ENCODE measurements around the gene RTN1.
A peak's percentile ranks its signal among the peaks of the same experiment; 100 is the strongest.

The RTN1 gene

GRCh38 chr14:59582845-59583509, 287.6 kb downstream of the RTN1 start:
- Histone ChIP-seq H3K27me3 (ENCODE audit: control insufficient read depth, insufficient read depth, low read length) (no peaks in the 10 kb centered on the region), H3K9ac (ENCODE audit: low read depth, low read length) (no peak overlapping the region), H3K9me3 (ENCODE audit: control insufficient read depth, insufficient read depth, low read length) (no peaks in the 10 kb centered on the region), H3K36me3 (ENCODE audit: control insufficient read depth, insufficient read depth, low read length) (no peaks in the 10 kb centered on the region), H3K4me1 (ENCODE audit: control insufficient read depth, insufficient read depth, low read length) (0 out of 2 replicates have a peak, but pooled peaks cover 5% of the 10 kb centered on the region), H3K27ac (ENCODE audit: low read depth, low read length) (no peak overlapping the region), H3K4me3 (ENCODE audit: low read depth, low read length) (no peak overlapping the region)

- Histone ChIP-seq H3K4me1 (ENCODE audit: control insufficient read depth, insufficient read depth, low read length) (0 out of 2 replicates have a peak, but pooled peaks cover 5% of the 10 kb centered on the region), H3K36me3 (ENCODE audit: control insufficient read depth, insufficient read depth, low read length) (no peaks in the 10 kb centered on the region), H3K9me3 (ENCODE audit: control insufficient read depth, insufficient read depth, low read length) (no peaks in the 10 kb centered on the region), H3K9ac (ENCODE audit: low read depth, low read length) (no peak overlapping the region), H3K4me3 (ENCODE audit: low read depth, low read length) (no peak overlapping the region), H3K27me3 (ENCODE audit: control insufficient read depth, insufficient read depth, low read length) (no peaks in the 10 kb centered on the region), H3K27ac (ENCODE audit: low read depth, low read length) (no peak overlapping the region)
Measured at GRCh38 chr14:59582161-59582560, 288.4 kb downstream of the RTN1 start.

- no peaks in the 10 kb centered on the region for H3K27me3 ChIP-seq (ENCODE audit: control insufficient read depth, insufficient read depth, low read length)
- no peaks in the 10 kb centered on the region for H3K9me3 ChIP-seq (ENCODE audit: control insufficient read depth, insufficient read depth, low read length)
- H3K4me1 ChIP-seq (ENCODE audit: control insufficient read depth, insufficient read depth, low read length): 0 out of 2 replicates have a peak, but pooled peaks cover 5% of the 10 kb centered on the region
- H3K27ac ChIP-seq (ENCODE audit: low read depth, low read length): no peak overlapping the region
- no peaks in the 10 kb centered on the region for H3K36me3 ChIP-seq (ENCODE audit: control insufficient read depth, insufficient read depth, low read length)
- H3K9ac ChIP-seq (ENCODE audit: low read depth, low read length): no peak overlapping the region
- no peak overlapping the region for H3K4me3 ChIP-seq (ENCODE audit: low read depth, low read length)
Measured at GRCh38 chr14:59580911-59581310, 289.7 kb downstream of the RTN1 start.

GRCh38 chr14:59576332-59577294, 294.0 kb downstream of the RTN1 start, which contains the start of gene CCDC175:
Gene CCDC175 (minus strand): TSS chr14:59576812. CDS start chr14:59576775, 37 bp downstream.
- no peaks in the 10 kb centered on the region for H3K9me3 ChIP-seq (ENCODE audit: control insufficient read depth, insufficient read depth, low read length)
- H3K27me3 ChIP-seq (ENCODE audit: control insufficient read depth, insufficient read depth, low read length): no peaks in the 10 kb centered on the region
- peak within 1 kb of the TSS; percentile 85 for H3K4me3 ChIP-seq (ENCODE audit: low read depth, low read length)
- 0 out of 2 replicates have a peak, but pooled peaks cover 3% of the 10 kb centered on the region for H3K4me1 ChIP-seq (ENCODE audit: control insufficient read depth, insufficient read depth, low read length)
- H3K36me3 ChIP-seq (ENCODE audit: control insufficient read depth, insufficient read depth, low read length): no peaks in the 10 kb centered on the region
- H3K9ac ChIP-seq (ENCODE audit: low read depth, low read length): peak within 1 kb of the TSS; percentile 64
- no peak within 1 kb of the TSS for H3K27ac ChIP-seq (ENCODE audit: low read depth, low read length)

- Histone ChIP-seq H3K9me3 (ENCODE audit: control insufficient read depth, insufficient read depth, low read length) (no peaks in the 10 kb centered on the region), H3K27ac (ENCODE audit: low read depth, low read length) (no peak overlapping the region), H3K9ac (ENCODE audit: low read depth, low read length) (no peak overlapping the region), H3K27me3 (ENCODE audit: control insufficient read depth, insufficient read depth, low read length) (no peaks in the 10 kb centered on the region), H3K4me3 (ENCODE audit: low read depth, low read length) (no peak overlapping the region), H3K36me3 (ENCODE audit: control insufficient read depth, insufficient read depth, low read length) (no peaks in the 10 kb centered on the region), H3K4me1 (ENCODE audit: control insufficient read depth, insufficient read depth, low read length) (peaks cover 16% of the 10 kb centered on the region)
Measured at GRCh38 chr14:59570122-59570521, 300.5 kb downstream of the RTN1 start.

GRCh38 chr14:59566725-59567124, 303.9 kb downstream of the RTN1 start:
- Histone ChIP-seq H3K4me3 (ENCODE audit: low read depth, low read length) (no peak overlapping the region), H3K36me3 (ENCODE audit: control insufficient read depth, insufficient read depth, low read length) (no peaks in the 10 kb centered on the region), H3K27me3 (ENCODE audit: control insufficient read depth, insufficient read depth, low read length) (no peaks in the 10 kb centered on the region), H3K9me3 (ENCODE audit: control insufficient read depth, insufficient read depth, low read length) (no peaks in the 10 kb centered on the region), H3K27ac (ENCODE audit: low read depth, low read length) (peak overlapping the region; percentile 80), H3K4me1 (ENCODE audit: control insufficient read depth, insufficient read depth, low read length) (peaks cover 30% of the 10 kb centered on the region), H3K9ac (ENCODE audit: low read depth, low read length) (no peak overlapping the region)

GRCh38 chr14:59566296-59566695, 304.3 kb downstream of the RTN1 start:
- Histone ChIP-seq H3K4me1 (ENCODE audit: control insufficient read depth, insufficient read depth, low read length) (peaks cover 30% of the 10 kb centered on the region), H3K27ac (ENCODE audit: low read depth, low read length) (peak overlapping the region; percentile 80), H3K27me3 (ENCODE audit: control insufficient read depth, insufficient read depth, low read length) (no peaks in the 10 kb centered on the region), H3K9me3 (ENCODE audit: control insufficient read depth, insufficient read depth, low read length) (no peaks in the 10 kb centered on the region), H3K4me3 (ENCODE audit: low read depth, low read length) (no peak overlapping the region), H3K36me3 (ENCODE audit: control insufficient read depth, insufficient read depth, low read length) (no peaks in the 10 kb centered on the region), H3K9ac (ENCODE audit: low read depth, low read length) (no peak overlapping the region)

- H3K4me1 ChIP-seq (ENCODE audit: control insufficient read depth, insufficient read depth, low read length): peaks cover 30% of the 10 kb centered on the region
- H3K4me3 ChIP-seq (ENCODE audit: low read depth, low read length): no peak overlapping the region
- H3K27me3 ChIP-seq (ENCODE audit: control insufficient read depth, insufficient read depth, low read length): no peaks in the 10 kb centered on the region
- no peak overlapping the region for H3K27ac ChIP-seq (ENCODE audit: low read depth, low read length)
- no peaks in the 10 kb centered on the region for H3K9me3 ChIP-seq (ENCODE audit: control insufficient read depth, insufficient read depth, low read length)
- H3K36me3 ChIP-seq (ENCODE audit: control insufficient read depth, insufficient read depth, low read length): no peaks in the 10 kb centered on the region
- no peak overlapping the region for H3K9ac ChIP-seq (ENCODE audit: low read depth, low read length)
Measured at GRCh38 chr14:59565087-59565486, 305.5 kb downstream of the RTN1 start.

- Histone ChIP-seq H3K4me3 (ENCODE audit: low read depth, low read length) (no peak overlapping the region), H3K36me3 (ENCODE audit: control insufficient read depth, insufficient read depth, low read length) (no peaks in the 10 kb centered on the region), H3K9ac (ENCODE audit: low read depth, low read length) (no peak overlapping the region), H3K4me1 (ENCODE audit: control insufficient read depth, insufficient read depth, low read length) (peaks cover 30% of the 10 kb centered on the region), H3K27me3 (ENCODE audit: control insufficient read depth, insufficient read depth, low read length) (no peaks in the 10 kb centered on the region), H3K9me3 (ENCODE audit: control insufficient read depth, insufficient read depth, low read length) (no peaks in the 10 kb centered on the region), H3K27ac (ENCODE audit: low read depth, low read length) (peak overlapping the region; percentile 23)
Measured at GRCh38 chr14:59564366-59564765, 306.2 kb downstream of the RTN1 start.

GRCh38 chr14:59547310-59547709, 323.3 kb downstream of the RTN1 start:
- no peak overlapping the region for H3K4me3 ChIP-seq (ENCODE audit: low read depth, low read length)
- no peak overlapping the region for H3K9ac ChIP-seq (ENCODE audit: low read depth, low read length)
- no peak overlapping the region for H3K27ac ChIP-seq (ENCODE audit: low read depth, low read length)
- H3K4me1 ChIP-seq (ENCODE audit: control insufficient read depth, insufficient read depth, low read length): no peaks in the 10 kb centered on the region
- no peaks in the 10 kb centered on the region for H3K36me3 ChIP-seq (ENCODE audit: control insufficient read depth, insufficient read depth, low read length)
- peaks cover 14% of the 10 kb centered on the region for H3K9me3 ChIP-seq (ENCODE audit: control insufficient read depth, insufficient read depth, low read length)
- H3K27me3 ChIP-seq (ENCODE audit: control insufficient read depth, insufficient read depth, low read length): no peaks in the 10 kb centered on the region

Measured in HUES48 (cell line).